Type B pancreatic cell (in vitro differentiated cells): ENCODE measurements around the gene TXNIP. TPM values are rescaled to one million over a fixed set of nuclear protein-coding genes. Genes with fewer than 3 reads are reported as not detected.

Experiments used
- DNase-seq: peaks from one replicate; pipeline ENCODE4 v3.0.0; 2021; ENCODE audit warnings: mixed read lengths; ENCODE audit not compliant: unreplicated experiment; ENCODE audit errors: extremely low spot score
- H3K27ac Mint-ChIP-seq: 2 replicates; pipeline ENCODE4 v1.8.0; 2021; ENCODE audit warnings: mild to moderate bottlenecking, mixed read lengths
- H3K27me3 Mint-ChIP-seq: 2 replicates; pipeline ENCODE4 v1.8.0; 2021; ENCODE audit warnings: mixed read lengths
- H3K36me3 Mint-ChIP-seq: 2 replicates; pipeline ENCODE4 v1.8.0; 2021; ENCODE audit warnings: mixed read lengths
- H3K4me1 Mint-ChIP-seq: one replicate; pipeline ENCODE4 v1.8.0; 2021; ENCODE audit warnings: mixed read lengths; ENCODE audit not compliant: unreplicated experiment
- H3K4me3 Mint-ChIP-seq: 2 replicates; pipeline ENCODE4 v1.8.0; 2021; ENCODE audit warnings: mild to moderate bottlenecking, mixed read lengths
- H3K9me3 Mint-ChIP-seq: 2 replicates; pipeline ENCODE4 v1.8.0; 2021; ENCODE audit warnings: mixed read lengths
- CTCF ChIP-seq: fragments of 200-600 bp; sonication (generic); conservative IDR thresholded peaks from 2 replicates; pipeline ENCODE4 v1.5.0; 2021; ENCODE audit warnings: antibody characterized with exemption, mild to moderate bottlenecking
- total RNA-seq: library from RNA; stranded (reverse); gene quantifications from 2 replicates; pipeline ENCODE4 v1.2.1, GENCODE V29; 2021; ENCODE audit warnings: low replicate concordance

Gene TXNIP
- total RNA-seq, 1 donor from 2014 or later: 96.7 TPM

GRCh38 chr1:145990249-145990855, 6.0 kb downstream of the TXNIP start:
- no peaks in the 10 kb centered on the region for H3K9me3 Mint-ChIP-seq
- H3K27me3 Mint-ChIP-seq: no peaks in the 10 kb centered on the region
- DNase-seq: no peak
- H3K27ac Mint-ChIP-seq: peak overlapping the region; percentile 72
- H3K4me1 Mint-ChIP-seq: peaks cover 42% of the 10 kb centered on the region
- TF ChIP-seq CTCF: no peak
- H3K4me3 Mint-ChIP-seq: peak overlapping the region; percentile 63
- peaks cover 29% of the 10 kb centered on the region for H3K36me3 Mint-ChIP-seq

GRCh38 chr1:145988773-145989172, 7.6 kb downstream of the TXNIP start:
- H3K4me1 Mint-ChIP-seq: peaks cover 43% of the 10 kb centered on the region
- peak overlapping the region; percentile 84 for H3K27ac Mint-ChIP-seq
- no peaks in the 10 kb centered on the region for H3K9me3 Mint-ChIP-seq
- no peak for DNase-seq
- H3K4me3 Mint-ChIP-seq: no peak overlapping the region
- no peaks in the 10 kb centered on the region for H3K27me3 Mint-ChIP-seq
- H3K36me3 Mint-ChIP-seq: peaks cover 13% of the 10 kb centered on the region
- TF ChIP-seq CTCF: no peak

GRCh38 chr1:145987926-145988325, 8.5 kb downstream of the TXNIP start:
- no peaks in the 10 kb centered on the region for H3K9me3 Mint-ChIP-seq

GRCh38 chr1:145986551-145986950, 9.8 kb downstream of the TXNIP start:
- TF ChIP-seq CTCF: no peak
- Mint-ChIP-seq H3K36me3 (no peaks in the 10 kb centered on the region), H3K27ac (no peak overlapping the region), H3K4me1 (peaks cover 43% of the 10 kb centered on the region), H3K27me3 (no peaks in the 10 kb centered on the region), H3K9me3 (no peaks in the 10 kb centered on the region), H3K4me3 (no peak overlapping the region)
- DNase-seq: no peak

More at GRCh38 chr1:145987926-145988325, 8.5 kb downstream of the TXNIP start:
- TF ChIP-seq CTCF: no peak
- peaks cover 46% of the 10 kb centered on the region for H3K4me1 Mint-ChIP-seq
- no peaks in the 10 kb centered on the region for H3K27me3 Mint-ChIP-seq
- H3K4me3 Mint-ChIP-seq: no peak overlapping the region
- DNase-seq: no peak
- peak overlapping the region; percentile 84 for H3K27ac Mint-ChIP-seq
- H3K36me3 Mint-ChIP-seq: peaks cover 5% of the 10 kb centered on the region

- no peaks in the 10 kb centered on the region for H3K9me3 Mint-ChIP-seq
- H3K27me3 Mint-ChIP-seq: no peaks in the 10 kb centered on the region
- H3K4me3 Mint-ChIP-seq: no peak overlapping the region
- no peak for DNase-seq
- TF ChIP-seq CTCF: no peak
- H3K4me1 Mint-ChIP-seq: peaks cover 43% of the 10 kb centered on the region
- H3K36me3 Mint-ChIP-seq: no peaks in the 10 kb centered on the region
- peak overlapping the region; percentile 89 for H3K27ac Mint-ChIP-seq
These were observed 10.6 kb downstream of the TXNIP start for GRCh38 chr1:145985502-145986439.
